ENCODE measurements around the gene SDF4.

SDF4 gene

GRCh38 chr1:1210726-1211540, 20.9 kb downstream of the SDF4 start:
- DNase-seq, result no peak

GRCh38 chr1:1208713-1209433, 22.9 kb downstream of the SDF4 start:
- DNase-seq, result no peak

- no peak for DNase-seq
Observed at GRCh38 chr1:1207571-1207892, 24.3 kb downstream of the SDF4 start.

- DNase-seq, result no peak
Observed at GRCh38 chr1:1206966-1207531, 24.8 kb downstream of the SDF4 start.

GRCh38 chr1:1206376-1206965, 25.3 kb downstream of the SDF4 start, which contains the start of gene TNFRSF18:
Gene TNFRSF18 (minus strand): TSS chr1:1206592. CDS start chr1:1206571, 21 bp downstream.
- no peak for DNase-seq

GRCh38 chr1:1205769-1206375, 25.9 kb downstream of the SDF4 start:
- no peak for DNase-seq

- no peak for DNase-seq
Observed at GRCh38 chr1:1204998-1205768, 26.6 kb downstream of the SDF4 start.

GRCh38 chr1:1204425-1204920, 27.3 kb downstream of the SDF4 start:
- DNase-seq, result no peak

GRCh38 chr1:1203561-1204424, 28.0 kb downstream of the SDF4 start:
- DNase-seq, result no peak

- no peak for DNase-seq
Observed at GRCh38 chr1:1202831-1203560, 28.8 kb downstream of the SDF4 start.

- no peak for DNase-seq
Observed at GRCh38 chr1:1200876-1201810, 30.7 kb downstream of the SDF4 start.

- no peak for DNase-seq
Observed at GRCh38 chr1:1199961-1200875, 31.6 kb downstream of the SDF4 start.

- no peak for DNase-seq
Observed at GRCh38 chr1:1199141-1199960, 32.5 kb downstream of the SDF4 start.

- no peak for DNase-seq
Observed at GRCh38 chr1:1198423-1199140, 33.2 kb downstream of the SDF4 start.

GRCh38 chr1:1197551-1198422, 34.0 kb downstream of the SDF4 start:
- DNase-seq, result no peak

- DNase-seq, result no peak
Observed at GRCh38 chr1:1197188-1197500, 34.7 kb downstream of the SDF4 start.

Data from NCI-H2029 treated with DMSO at 0.1 percent for 48 hours (cell line).